Left ventricle myocardium inferior (tissue), 1 donor: ENCODE measurements around the gene C14orf119. TPM values are rescaled to one million over a fixed set of nuclear protein-coding genes. Genes with fewer than 3 reads are reported as not detected.

Experiments used
- DNase-seq: peaks from one replicate; pipeline ENCODE4 v3.0.0-alpha.2; 2020
- H3K27ac ChIP-seq: fragments of 200-600 bp; replicated peaks from 2 replicates; pipeline ENCODE4 v1.8.0; 2021
- H3K27me3 ChIP-seq: fragments of 200-600 bp; 2 replicates; pipeline ENCODE4 v1.8.0; 2021; ENCODE audit warnings: low read depth
- H3K36me3 ChIP-seq: fragments of 200-600 bp; 2 replicates; pipeline ENCODE4 v1.8.0; 2021
- H3K4me1 ChIP-seq: fragments of 200-600 bp; 2 replicates; pipeline ENCODE4 v1.8.0; 2021
- H3K4me3 ChIP-seq: fragments of 200-600 bp; 2 replicates; pipeline ENCODE4 v1.8.0; 2021; ENCODE audit warnings: mild to moderate bottlenecking, moderate library complexity
- H3K9me3 ChIP-seq: fragments of 200-600 bp; replicated peaks from 2 replicates; pipeline ENCODE4 v1.8.0; 2021
- CTCF ChIP-seq: fragments of 200-600 bp; IDR thresholded peaks from 2 replicates; pipeline ENCODE4 v1.8.0; 2021; ENCODE audit warnings: antibody characterized with exemption, mild to moderate bottlenecking, borderline replicate concordance
- intact Hi-C: fragments of 100-400 bp; cut with micrococcal nuclease; formaldehyde crosslinking; loops from one replicate; pipeline ENCODE4 v1.11.0; 2022
- total RNA-seq: library from RNA; stranded (reverse); fragmentation: NEBNext Ultra II Directional; extraction: Animal tissue kit (Norgen Biotek cat#: 25700); gene quantifications from one replicate; pipeline ENCODE4 v1.2.1, GENCODE V29; 2021
- donor health status: DM: no; HTN: yes; CAD: no; lungs with severe emphysema.

C14orf119 gene
- total RNA-seq, 1 donor from 2014 or later, result 25.2 TPM

DNA sequence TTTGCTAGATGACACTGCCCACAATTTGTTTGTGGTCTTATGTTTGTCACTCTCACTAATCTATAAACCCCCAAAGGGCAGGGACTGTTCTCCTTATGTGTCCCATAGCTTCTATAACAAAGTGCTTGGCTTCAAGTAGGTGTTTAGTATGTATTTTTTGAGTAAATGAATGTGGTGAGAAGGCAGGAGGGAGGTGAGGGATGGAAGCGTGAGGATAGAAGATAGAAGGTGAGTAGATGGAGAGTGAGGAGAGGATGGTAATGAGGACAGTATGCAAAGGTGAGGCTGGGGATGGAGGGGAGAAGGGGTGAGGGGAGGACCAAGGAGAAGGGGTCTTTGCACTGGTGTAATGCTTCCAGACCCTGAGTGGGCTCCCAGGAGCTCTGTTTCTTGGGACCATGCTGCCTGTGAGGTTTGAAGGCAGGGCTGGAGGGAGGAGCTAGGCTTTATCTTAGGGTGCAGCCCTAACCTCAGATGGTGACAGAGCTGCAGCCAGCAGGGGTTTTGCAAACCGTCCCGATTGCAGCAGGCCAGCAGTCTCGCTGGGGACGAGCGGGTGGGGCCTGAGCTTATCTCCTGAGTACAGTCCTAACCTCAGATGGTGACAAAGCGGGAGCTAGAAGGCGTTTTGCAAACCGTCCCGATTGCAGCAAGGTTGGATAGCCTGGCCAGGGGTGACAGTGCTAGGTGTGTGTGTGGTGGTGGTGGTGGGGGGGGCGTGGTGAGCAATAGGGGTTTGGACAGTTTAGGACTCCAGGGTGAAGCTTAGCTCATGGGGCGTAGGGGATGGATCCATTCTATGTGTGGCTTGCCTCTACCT is 17.3 kb downstream of the C14orf119 start:
- Histone ChIP-seq H3K36me3 (no peaks in the 10 kb centered on the region), H3K4me3 (no peak overlapping the region), H3K9me3 (no peaks in the 10 kb centered on the region), H3K27me3 (peaks cover 69% of the 10 kb centered on the region), H3K4me1 (peaks cover 7% of the 10 kb centered on the region), H3K27ac (no peak overlapping the region)
- TF ChIP-seq CTCF, result no peak
- DNase-seq, result no peak
- intact Hi-C loops, result loop anchor here (5.0 kb wide), 1 partner anchor 85 kb away; no protein-coding TSS in a partner anchor

- no peak overlapping the region for H3K27ac ChIP-seq
- peaks cover 73% of the 10 kb centered on the region for H3K27me3 ChIP-seq
- no peaks in the 10 kb centered on the region for H3K9me3 ChIP-seq
- peaks cover 7% of the 10 kb centered on the region for H3K4me1 ChIP-seq
- intact Hi-C loops, result loop anchor here (5.0 kb wide), 1 partner anchor 84 kb away; no protein-coding TSS in a partner anchor
- no peak overlapping the region for H3K4me3 ChIP-seq
- no peak for DNase-seq
- no peaks in the 10 kb centered on the region for H3K36me3 ChIP-seq
- no peak for TF ChIP-seq CTCF
These were observed 18.3 kb downstream of the C14orf119 start for GRCh38 chr14:23113431-23114119.

DNA sequence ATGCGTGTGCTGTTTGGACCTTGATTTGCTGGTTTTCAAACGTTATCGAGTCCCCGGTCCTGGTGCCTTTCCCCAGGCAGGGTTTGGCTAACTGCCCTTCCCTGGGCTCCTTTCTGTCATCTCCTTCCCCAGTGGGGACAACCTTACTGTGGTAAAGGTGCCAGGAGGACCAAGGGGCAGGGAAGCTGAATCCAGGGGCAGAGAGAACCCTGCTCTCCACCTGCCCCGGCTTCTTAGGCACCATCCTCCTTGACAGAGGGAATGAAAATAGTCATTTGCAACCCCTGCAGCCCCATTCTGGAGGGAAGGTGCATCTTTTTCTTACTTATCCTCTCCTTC is 18.8 kb downstream of the C14orf119 start:
- no peak overlapping the region for H3K27ac ChIP-seq
- intact Hi-C loops, result loop anchor here (5.0 kb wide), 1 partner anchor 83 kb away; no protein-coding TSS in a partner anchor

GRCh38 chr14:23114669-23115038 is 19.3 kb downstream of the C14orf119 start:
- Histone ChIP-seq H3K36me3 (no peaks in the 10 kb centered on the region), H3K4me3 (no peak overlapping the region), H3K4me1 (peaks cover 7% of the 10 kb centered on the region), H3K27me3 (peaks cover 73% of the 10 kb centered on the region), H3K9me3 (no peaks in the 10 kb centered on the region), H3K27ac (no peak overlapping the region)
- no peak for TF ChIP-seq CTCF
- no peak for DNase-seq
- intact Hi-C loops, result loop anchor here (5.0 kb wide), 1 partner anchor 83 kb away; no protein-coding TSS in a partner anchor

More for the DNA sequence above, 18.8 kb downstream of the C14orf119 start:
- Histone ChIP-seq H3K36me3 (no peaks in the 10 kb centered on the region), H3K27me3 (peaks cover 73% of the 10 kb centered on the region), H3K4me1 (peaks cover 7% of the 10 kb centered on the region), H3K9me3 (no peaks in the 10 kb centered on the region), H3K4me3 (no peak overlapping the region)
- DNase-seq, result no peak
- no peak for TF ChIP-seq CTCF

DNA sequence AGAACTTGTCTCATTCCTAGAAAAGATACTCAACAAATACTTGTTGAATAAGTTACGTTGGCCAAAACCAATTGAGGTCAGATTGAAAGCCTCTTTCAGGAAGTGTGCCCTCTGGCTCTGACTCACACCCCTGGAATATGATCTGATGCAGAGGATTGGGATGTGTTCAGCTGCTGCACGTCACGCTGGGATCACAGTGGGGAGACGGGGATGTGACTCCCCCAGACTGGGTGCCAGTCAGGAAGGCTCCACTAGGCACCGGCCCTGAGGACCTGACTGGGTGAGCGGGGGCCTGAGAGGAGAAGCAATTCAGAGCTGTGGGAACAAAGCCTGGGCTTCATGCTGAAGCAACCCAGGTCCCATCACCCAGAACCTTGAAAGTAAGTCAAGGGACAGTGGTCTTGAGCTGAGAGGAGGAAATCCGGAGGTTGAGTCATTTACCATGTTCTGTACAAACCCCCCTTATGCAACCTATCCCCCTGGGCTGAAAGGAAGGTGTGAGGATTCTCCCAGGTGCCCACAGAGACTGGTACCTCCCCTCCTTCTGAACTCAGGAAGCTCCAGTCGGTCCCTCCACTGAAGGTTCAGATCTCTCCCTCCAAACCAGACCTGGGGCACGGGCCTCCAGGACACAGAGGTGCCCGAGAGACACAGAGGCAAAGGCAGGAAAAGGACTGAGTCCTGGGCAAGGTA is 19.9 kb downstream of the C14orf119 start:
- peaks cover 7% of the 10 kb centered on the region for H3K4me1 ChIP-seq
- H3K36me3 ChIP-seq, result no peaks in the 10 kb centered on the region
- intact Hi-C loops, result no loop called here
- no peak for DNase-seq
- peaks cover 68% of the 10 kb centered on the region for H3K27me3 ChIP-seq
- no peak overlapping the region for H3K27ac ChIP-seq
- no peaks in the 10 kb centered on the region for H3K9me3 ChIP-seq
- H3K4me3 ChIP-seq, result no peak overlapping the region
- no peak for TF ChIP-seq CTCF
